Naive thymus-derived CD8-positive, alpha-beta T cell (primary cell): ENCODE data around the gene JARID2. TPM values are rescaled to one million over a fixed set of nuclear protein-coding genes. Genes with fewer than 3 reads are reported as not detected.

Experiments used
- ATAC-seq, 2 donors: fragments of 150-1000 bp; cut with Tn5 transposase in 1 of 2; sonication (Bioruptor Pico), chemical (Tn5 transposase) in 1 of 2; 1 replicate in 1 of 2; 2 replicates in 1 of 2; pipeline ENCODE4 v1.10.0; 2021; ENCODE audit warnings: mild to moderate bottlenecking in 2 of 2, moderate library complexity in 2 of 2
- POLR2A ChIA-PET: fragments of 350-600 bp; sonication (Branson Sonifier 250); formaldehyde crosslinking; loops from one replicate; lab custom pipeline; 2021; ENCODE audit warnings: antibody characterized with exemption; lab: Charles Lee
- DNase-seq, 10 donors: peaks; one replicate each; pipeline versions ENCODE4 v3.0.0 to v3.0.0-alpha.2; 2020 to 2022
- H3K27ac Mint-ChIP-seq, 10 donors: one replicate each; pipeline ENCODE4 v1.8.0; 2020 to 2022; ENCODE audit warnings: mild to moderate bottlenecking in 10 of 10, mixed read lengths in 10 of 10, moderate library complexity in 4 of 10, inconsistent platforms in 1 of 10
- H3K27me3 Mint-ChIP-seq, 5 donors: one replicate each; pipeline ENCODE4 v1.8.0; 2021 to 2022; ENCODE audit warnings: mixed read lengths in 5 of 5
- H3K36me3 Mint-ChIP-seq, 3 donors: one replicate each; pipeline ENCODE4 v1.8.0; 2020 to 2022; ENCODE audit warnings: mixed read lengths in 3 of 3, mild to moderate bottlenecking in 2 of 3, inconsistent platforms in 1 of 3
- H3K4me1 Mint-ChIP-seq, 4 donors: one replicate each; pipeline ENCODE4 v1.8.0; 2021 to 2022; ENCODE audit warnings: mixed read lengths in 4 of 4
- H3K4me3 Mint-ChIP-seq, 10 donors: one replicate each; pipeline ENCODE4 v1.8.0; 2020 to 2022; ENCODE audit warnings: mild to moderate bottlenecking in 10 of 10, mixed read lengths in 10 of 10, moderate library complexity in 6 of 10, inconsistent platforms in 1 of 10
- H3K9me3 Mint-ChIP-seq, 9 donors: one replicate each; pipeline ENCODE4 v1.8.0; 2020 to 2022; ENCODE audit warnings: mixed read lengths in 9 of 9, mild to moderate bottlenecking in 3 of 9, inconsistent platforms in 1 of 9, moderate library complexity in 1 of 9
- polyA plus RNA-seq, 3 donors: library from polyadenylated mRNA; unstranded; fragments of 300-500 nt; fragmentation: Illumina TruSeq; gene quantifications; one replicate each; pipeline ENCODE4 v1.2.3, GENCODE V29; 2021
- total RNA-seq, 8 experiments: library from RNA in 2 of 8; stranded (reverse) in 2 of 8; gene quantifications; one replicate each; pipeline ENCODE4 v1.2.3 and lab custom pipeline; 2021 to 2026

The JARID2 gene
- total and polyA plus RNA-seq, 5 experiments from 2014 or later = 7.6 to 23.5 (median 11.8) TPM

DNA sequence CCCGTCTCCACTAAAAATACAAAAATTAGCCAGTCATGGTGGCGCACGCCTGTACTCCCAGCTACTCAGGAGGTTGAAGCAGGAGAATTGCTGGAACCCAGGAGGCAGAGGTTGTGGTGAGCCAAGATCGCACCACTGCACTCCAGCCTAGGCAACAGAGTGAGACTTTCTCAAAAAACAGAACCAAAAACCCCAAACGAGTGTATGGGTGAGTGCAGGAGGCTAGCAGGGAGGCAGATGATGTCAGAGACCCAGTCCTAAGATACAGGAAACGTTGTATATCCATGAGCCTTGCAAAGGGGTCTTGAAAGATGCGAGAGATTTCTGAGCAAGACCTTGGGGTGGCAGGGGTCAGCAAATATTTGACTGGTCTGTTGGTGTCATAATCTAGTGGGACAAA, 136.2 kb downstream of the JARID2 start:
- H3K27ac Mint-ChIP-seq = peak overlapping the region in 5 of 10 donors; percentile 12 to 54 (median 39)
- peaks cover 35 to 85% (median 77%) of the 10 kb centered on the region in 4 donors for H3K4me1 Mint-ChIP-seq
- POLR2A ChIA-PET = no interaction called here
- H3K27me3 Mint-ChIP-seq = no peaks in the 10 kb centered on the region
- peak overlapping the region in 1 of 10 donors; percentile 11 for H3K4me3 Mint-ChIP-seq
- ATAC-seq (no peak), DNase-seq (no peak)
- peaks cover 2 to 10% (median 6%) of the 10 kb centered on the region in 3 donors for H3K36me3 Mint-ChIP-seq
- peaks cover 0 to under 1% (median 0%) of the 10 kb centered on the region in 9 donors for H3K9me3 Mint-ChIP-seq

- POLR2A ChIA-PET = no interaction called here
- Mint-ChIP-seq H3K36me3 (peaks cover 0 to 6% (median 4%) of the 10 kb centered on the region in 3 donors), H3K4me1 (peaks cover 37 to 89% (median 81%) of the 10 kb centered on the region in 4 donors), H3K27me3 (no peaks in the 10 kb centered on the region), H3K27ac (peak overlapping the region in 4 of 10 donors; percentile 15 to 54 (median 50)), H3K9me3 (no peaks in the 10 kb centered on the region), H3K4me3 (no peak overlapping the region)
- ATAC-seq (no peak), DNase-seq (no peak)
Observed at GRCh38 chr6:15382712-15383111, 136.8 kb downstream of the JARID2 start.

DNA sequence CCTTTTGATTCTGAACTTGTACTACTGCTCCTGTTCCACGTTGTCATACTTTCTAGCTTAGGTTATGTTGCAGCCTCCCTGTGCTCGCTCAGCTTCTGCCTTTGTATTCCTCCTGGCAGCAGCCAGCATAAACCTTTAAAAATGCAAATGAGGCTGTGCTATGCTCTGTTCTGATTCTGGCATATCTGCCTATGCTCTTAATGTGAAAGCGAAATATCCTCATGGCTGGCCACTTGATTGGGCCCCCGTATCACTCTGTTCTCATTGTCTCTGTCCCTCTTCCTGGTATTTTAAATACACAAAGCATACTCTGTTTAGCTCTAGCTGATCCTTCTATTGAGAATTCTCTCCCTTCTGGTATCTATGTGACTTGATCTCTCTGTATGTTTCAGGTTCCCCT, 139.0 kb downstream of the JARID2 start:
- H3K4me1 Mint-ChIP-seq = peaks cover 41 to 93% (median 86%) of the 10 kb centered on the region in 4 donors
- DNase-seq (no peak), ATAC-seq (no peak)
- H3K9me3 Mint-ChIP-seq = no peaks in the 10 kb centered on the region
- H3K27ac Mint-ChIP-seq = peak overlapping the region in 9 of 10 donors; percentile 2 to 75 (median 45)
- no peaks in the 10 kb centered on the region for H3K27me3 Mint-ChIP-seq
- H3K36me3 Mint-ChIP-seq = peaks cover 0 to 5% (median 1%) of the 10 kb centered on the region in 3 donors
- H3K4me3 Mint-ChIP-seq = peak overlapping the region in 1 of 10 donors; percentile 49
- POLR2A ChIA-PET = no interaction called here

DNA sequence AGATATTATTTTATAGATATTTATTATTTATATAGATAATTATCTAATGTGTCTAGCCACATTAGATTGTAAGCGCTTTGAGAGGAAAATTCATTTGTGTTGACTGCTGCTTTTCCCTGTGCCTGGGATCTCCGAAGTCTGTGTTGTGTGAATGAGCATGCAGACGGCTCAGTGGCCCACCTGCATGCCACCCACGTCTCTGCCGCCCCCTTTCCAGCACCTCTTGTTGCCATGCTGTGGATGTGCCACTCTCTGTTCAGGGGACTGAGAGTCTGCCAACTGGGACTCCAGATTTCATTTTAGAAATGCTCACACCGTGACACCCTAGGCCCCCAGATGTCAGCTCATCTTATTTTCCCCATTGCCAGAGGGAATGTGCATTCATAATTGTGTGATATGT, 139.7 kb downstream of the JARID2 start:
- H3K4me3 Mint-ChIP-seq = peak overlapping the region in 1 of 10 donors; percentile 30
- H3K36me3 Mint-ChIP-seq = peaks cover 0 to 5% (median 1%) of the 10 kb centered on the region in 3 donors
- no peaks in the 10 kb centered on the region for H3K27me3 Mint-ChIP-seq
- peak overlapping the region in 4 of 10 donors; percentile 1 to 49 (median 26) for H3K27ac Mint-ChIP-seq
- no peak for ATAC-seq
- POLR2A ChIA-PET = no interaction called here
- no peak for DNase-seq
- H3K9me3 Mint-ChIP-seq = no peaks in the 10 kb centered on the region
- H3K4me1 Mint-ChIP-seq = peaks cover 43 to 93% (median 86%) of the 10 kb centered on the region in 4 donors

DNA sequence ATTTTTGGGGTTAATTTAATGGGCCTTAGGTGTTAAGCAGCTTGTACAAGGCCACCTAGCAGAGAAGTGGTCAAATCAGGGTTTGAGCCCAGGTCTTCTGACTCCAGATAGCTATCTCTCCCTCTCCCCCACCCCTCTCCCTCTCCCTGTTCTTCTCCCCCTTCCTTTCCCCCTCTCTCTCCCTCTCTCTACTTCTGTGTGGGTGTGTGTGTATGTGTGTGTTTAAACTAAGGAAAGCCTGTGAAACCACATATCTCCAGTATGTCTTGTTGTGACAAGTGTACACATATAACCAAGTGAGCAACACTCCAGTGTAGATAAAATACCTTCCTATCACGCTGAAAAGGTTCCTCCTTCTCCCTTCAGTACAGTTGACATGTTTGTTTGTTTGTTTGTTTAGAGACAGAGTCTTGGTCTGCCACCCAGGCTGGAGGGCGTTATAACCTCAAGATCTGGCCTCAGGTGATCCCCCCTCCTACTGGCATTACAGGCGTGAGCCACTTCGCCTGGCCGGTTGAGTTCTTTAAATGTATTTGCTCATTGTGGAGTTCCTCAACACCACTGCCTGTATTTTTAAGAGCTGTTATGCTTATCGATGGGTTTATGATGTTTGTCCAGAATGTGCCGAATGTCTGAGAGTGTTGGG, 140.4 kb downstream of the JARID2 start:
- peak overlapping the region in 1 of 10 donors; percentile 23 for H3K4me3 Mint-ChIP-seq
- peak overlapping the region in 8 of 10 donors; percentile 0 to 91 (median 14) for H3K27ac Mint-ChIP-seq
- ATAC-seq (no peak), DNase-seq (no peak)
- H3K9me3 Mint-ChIP-seq = no peaks in the 10 kb centered on the region
- H3K36me3 Mint-ChIP-seq = peaks cover 0 to 5% (median 1%) of the 10 kb centered on the region in 3 donors
- POLR2A ChIA-PET = no interaction called here
- peaks cover 47 to 95% (median 87%) of the 10 kb centered on the region in 4 donors for H3K4me1 Mint-ChIP-seq
- H3K27me3 Mint-ChIP-seq = no peaks in the 10 kb centered on the region

DNA sequence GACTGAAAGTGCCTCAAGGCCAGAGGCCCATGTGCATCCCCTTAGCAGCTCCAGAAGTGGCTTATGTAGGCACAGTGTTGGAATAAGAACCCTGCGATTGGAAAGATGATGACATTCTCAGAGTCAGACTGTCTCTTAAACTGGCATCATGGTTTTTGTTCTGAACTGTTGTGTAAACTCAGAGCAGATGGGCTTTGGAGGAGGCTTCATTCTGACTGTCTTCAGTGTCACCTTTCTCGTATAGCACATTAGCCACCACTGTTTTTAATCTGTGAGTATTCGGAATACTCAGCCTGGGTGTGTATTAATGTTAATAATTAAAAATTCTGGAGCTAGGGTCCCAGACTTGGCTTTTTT, 140.9 kb downstream of the JARID2 start:
- H3K4me1 Mint-ChIP-seq = peaks cover 46 to 94% (median 85%) of the 10 kb centered on the region in 4 donors
- H3K9me3 Mint-ChIP-seq = no peaks in the 10 kb centered on the region
- ATAC-seq (no peak), DNase-seq (no peak)
- peak overlapping the region in 1 of 10 donors; percentile 23 for H3K4me3 Mint-ChIP-seq
- H3K36me3 Mint-ChIP-seq = peaks cover 0 to under 1% (median 0%) of the 10 kb centered on the region in 3 donors
- H3K27me3 Mint-ChIP-seq = no peaks in the 10 kb centered on the region
- POLR2A ChIA-PET = no interaction called here
- H3K27ac Mint-ChIP-seq = peak overlapping the region in 5 of 10 donors; percentile 0 to 44 (median 20)

DNA sequence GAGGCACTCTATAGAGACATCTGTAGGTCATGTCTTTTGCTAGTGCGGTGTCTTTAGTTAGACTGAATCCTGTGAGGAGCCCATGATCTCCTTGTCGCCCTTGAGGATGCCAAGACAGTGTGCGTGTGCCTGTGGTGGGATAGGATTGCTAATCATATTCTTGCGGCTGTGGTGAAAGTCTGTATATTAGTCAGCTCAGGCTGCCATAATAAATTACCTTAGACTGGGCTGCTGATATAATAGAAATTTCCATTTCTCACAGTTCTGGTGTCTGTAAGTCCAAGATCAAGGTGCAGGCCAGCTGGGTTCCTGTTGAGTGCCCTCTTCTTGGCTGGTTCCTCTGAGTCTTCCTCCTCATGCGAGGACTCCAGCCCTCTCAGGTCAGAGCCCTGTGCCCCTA, 141.2 kb downstream of the JARID2 start:
- DNase-seq (no peak), ATAC-seq (no peak)
- Mint-ChIP-seq H3K27ac (peak overlapping the region in 6 of 10 donors; percentile 6 to 72 (median 30)), H3K36me3 (no peaks in the 10 kb centered on the region), H3K4me3 (peak overlapping the region in 1 of 10 donors; percentile 15), H3K27me3 (no peaks in the 10 kb centered on the region), H3K4me1 (peaks cover 47 to 94% (median 84%) of the 10 kb centered on the region in 4 donors), H3K9me3 (no peaks in the 10 kb centered on the region)
- POLR2A ChIA-PET = no interaction called here

- POLR2A ChIA-PET = no interaction called here
- H3K9me3 Mint-ChIP-seq = no peaks in the 10 kb centered on the region
- no peak for DNase-seq
- H3K36me3 Mint-ChIP-seq = peaks cover 0 to 3% (median 0%) of the 10 kb centered on the region in 3 donors
- H3K27ac Mint-ChIP-seq = peak overlapping the region in 8 of 10 donors; percentile 4 to 75 (median 54)
- peak; percentile 41 to 71 for ATAC-seq
- peak overlapping the region in 7 of 10 donors; percentile 5 to 59 (median 32) for H3K4me3 Mint-ChIP-seq
- H3K27me3 Mint-ChIP-seq = no peaks in the 10 kb centered on the region
- peaks cover 46 to 83% (median 73%) of the 10 kb centered on the region in 4 donors for H3K4me1 Mint-ChIP-seq
Observed at GRCh38 chr6:15389084-15389764, 143.4 kb downstream of the JARID2 start.

- POLR2A ChIA-PET = no interaction called here
- Mint-ChIP-seq H3K36me3 (peaks cover 0 to 3% (median under 1%) of the 10 kb centered on the region in 3 donors), H3K9me3 (no peaks in the 10 kb centered on the region), H3K4me3 (peak overlapping the region in 8 of 10 donors; percentile 15 to 59 (median 38)), H3K4me1 (peaks cover 40 to 75% (median 67%) of the 10 kb centered on the region in 4 donors), H3K27ac (peak overlapping the region in 8 of 10 donors; percentile 11 to 75 (median 54)), H3K27me3 (no peaks in the 10 kb centered on the region)
- DNase-seq (peak in 6 of 10 donors; percentile 24 to 55 (median 42)), ATAC-seq (peak; percentile 55 to 66)
Observed at GRCh38 chr6:15389765-15390723, 144.2 kb downstream of the JARID2 start.

GRCh38 chr6:15391500-15391899, 145.6 kb downstream of the JARID2 start:
- ATAC-seq (no peak), DNase-seq (no peak)
- POLR2A ChIA-PET = no interaction called here
- Mint-ChIP-seq H3K36me3 (peaks cover 0 to 3% (median 3%) of the 10 kb centered on the region in 3 donors), H3K4me3 (no peak overlapping the region), H3K27ac (peak overlapping the region in 6 of 10 donors; percentile 1 to 77 (median 33)), H3K9me3 (no peaks in the 10 kb centered on the region), H3K27me3 (no peaks in the 10 kb centered on the region), H3K4me1 (peaks cover 34 to 67% (median 57%) of the 10 kb centered on the region in 4 donors)

DNA sequence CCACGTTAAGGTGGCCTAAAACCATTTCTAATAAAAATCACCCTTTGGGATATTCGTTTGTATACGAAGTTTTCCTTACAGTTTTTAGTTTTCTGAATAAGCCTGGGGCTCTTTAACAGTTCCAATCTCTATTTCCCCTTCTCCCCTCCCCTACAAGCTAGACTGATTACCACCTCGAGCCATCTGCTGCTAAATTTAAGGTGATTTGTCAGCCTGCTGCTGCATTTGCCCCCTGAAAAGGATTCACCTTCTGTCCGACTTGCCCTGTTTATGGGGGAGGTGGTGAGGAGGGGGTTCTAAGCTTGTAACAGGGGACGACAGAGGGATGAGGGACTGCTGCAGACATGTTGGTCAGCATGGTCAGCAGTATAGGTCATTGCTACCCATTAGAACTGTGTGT, 146.3 kb downstream of the JARID2 start:
- H3K27me3 Mint-ChIP-seq = no peaks in the 10 kb centered on the region
- ATAC-seq (no peak), DNase-seq (no peak)
- H3K4me1 Mint-ChIP-seq = peaks cover 34 to 61% (median 50%) of the 10 kb centered on the region in 4 donors
- peak overlapping the region in 1 of 10 donors; percentile 54 for H3K27ac Mint-ChIP-seq
- H3K9me3 Mint-ChIP-seq = no peaks in the 10 kb centered on the region
- no peak overlapping the region for H3K4me3 Mint-ChIP-seq
- POLR2A ChIA-PET = interaction anchor here (0.7 kb wide), 1 partner anchor 37 kb away, joined by 3 read pairs; no protein-coding TSS in a partner anchor
- peaks cover 0 to 3% (median 3%) of the 10 kb centered on the region in 3 donors for H3K36me3 Mint-ChIP-seq

- H3K36me3 Mint-ChIP-seq = peaks cover 0 to 3% (median 3%) of the 10 kb centered on the region in 3 donors
- no peak for ATAC-seq
- H3K4me1 Mint-ChIP-seq = peaks cover 33 to 62% (median 43%) of the 10 kb centered on the region in 4 donors
Observed at GRCh38 chr6:15393605-15394004, 147.7 kb downstream of the JARID2 start.

More at GRCh38 chr6:15393605-15394004, 147.7 kb downstream of the JARID2 start:
- H3K27ac Mint-ChIP-seq = no peak overlapping the region
- POLR2A ChIA-PET = no interaction called here
- H3K9me3 Mint-ChIP-seq = no peaks in the 10 kb centered on the region
- no peak for DNase-seq
- H3K27me3 Mint-ChIP-seq = no peaks in the 10 kb centered on the region
- no peak overlapping the region for H3K4me3 Mint-ChIP-seq
